Measurements from ENCODE around the gene LMX1A. TPM values are rescaled to one million over a fixed set of nuclear protein-coding genes. Genes with fewer than 3 reads are reported as not detected.

Gene LMX1A
- total RNA-seq, 2 experiments from 2014 or later, result not detected

GRCh38 chr1:165339164-165339563 lies 17.4 kb downstream of the LMX1A start:
- H3K27me3 Mint-ChIP-seq, result peaks cover 25% of the 10 kb centered on the region
- ChIA-PET CTCF (interaction anchor here (1.2 to 2.8 kb wide), 3 partner anchors 12 to 54 kb away, joined by 3 to 11 read pairs (median 5); no protein-coding TSS in a partner anchor), POLR2A (no interaction called here)
- TF ChIP-seq, protein P1, sequence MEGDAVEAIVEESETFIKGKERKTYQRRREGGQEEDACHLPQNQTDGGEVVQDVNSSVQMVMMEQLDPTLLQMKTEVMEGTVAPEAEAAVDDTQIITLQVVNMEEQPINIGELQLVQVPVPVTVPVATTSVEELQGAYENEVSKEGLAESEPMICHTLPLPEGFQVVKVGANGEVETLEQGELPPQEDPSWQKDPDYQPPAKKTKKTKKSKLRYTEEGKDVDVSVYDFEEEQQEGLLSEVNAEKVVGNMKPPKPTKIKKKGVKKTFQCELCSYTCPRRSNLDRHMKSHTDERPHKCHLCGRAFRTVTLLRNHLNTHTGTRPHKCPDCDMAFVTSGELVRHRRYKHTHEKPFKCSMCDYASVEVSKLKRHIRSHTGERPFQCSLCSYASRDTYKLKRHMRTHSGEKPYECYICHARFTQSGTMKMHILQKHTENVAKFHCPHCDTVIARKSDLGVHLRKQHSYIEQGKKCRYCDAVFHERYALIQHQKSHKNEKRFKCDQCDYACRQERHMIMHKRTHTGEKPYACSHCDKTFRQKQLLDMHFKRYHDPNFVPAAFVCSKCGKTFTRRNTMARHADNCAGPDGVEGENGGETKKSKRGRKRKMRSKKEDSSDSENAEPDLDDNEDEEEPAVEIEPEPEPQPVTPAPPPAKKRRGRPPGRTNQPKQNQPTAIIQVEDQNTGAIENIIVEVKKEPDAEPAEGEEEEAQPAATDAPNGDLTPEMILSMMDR (IDR thresholded peaks at IDR 0.05), result no peak
- H3K27ac Mint-ChIP-seq, result no peak overlapping the region
- H3K4me3 Mint-ChIP-seq, result no peak overlapping the region
- no peaks in the 10 kb centered on the region for H3K9me3 Mint-ChIP-seq
- H3K36me3 Mint-ChIP-seq (ENCODE audit: low read depth), result no peaks in the 10 kb centered on the region
- no peaks in the 10 kb centered on the region for H3K4me1 Mint-ChIP-seq (ENCODE audit: low read depth)
- intact Hi-C loops (cut with micrococcal nuclease), result no loop called here
- ATAC-seq, result no peak
- DNase-seq, result no peak

DNA sequence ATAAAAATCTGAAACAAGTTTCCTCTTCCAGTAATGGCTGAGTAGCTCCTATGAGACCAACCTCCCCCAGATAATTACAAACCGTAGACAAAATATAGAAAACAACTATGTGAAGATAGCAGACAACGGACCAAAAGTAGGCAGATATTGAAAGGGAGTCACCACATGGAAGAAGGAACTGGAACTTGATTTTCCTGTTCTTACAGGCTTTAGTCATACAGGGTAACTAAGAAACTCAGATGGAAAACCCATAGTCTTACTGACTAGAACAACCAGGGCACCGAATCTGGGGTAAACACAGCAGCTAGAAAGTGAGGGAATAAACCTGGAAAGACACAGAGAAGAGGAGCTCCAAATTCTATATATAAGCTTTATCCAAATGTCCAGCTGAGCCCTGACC lies 26.0 kb downstream of the LMX1A start:
- POLR2A ChIA-PET, result no interaction called here
- H3K9me3 Mint-ChIP-seq, result no peaks in the 10 kb centered on the region
- intact Hi-C loops (cut with micrococcal nuclease), result no loop called here

GRCh38 chr1:165329104-165329503 lies 27.4 kb downstream of the LMX1A start:
- H3K9me3 Mint-ChIP-seq, result no peaks in the 10 kb centered on the region
- no peak for ATAC-seq
- ChIA-PET CTCF (no interaction called here), POLR2A (no interaction called here)
- H3K27me3 Mint-ChIP-seq, result peaks cover 16% of the 10 kb centered on the region
- no peaks in the 10 kb centered on the region for H3K4me1 Mint-ChIP-seq (ENCODE audit: low read depth)
- no peak overlapping the region for H3K4me3 Mint-ChIP-seq
- no peaks in the 10 kb centered on the region for H3K36me3 Mint-ChIP-seq (ENCODE audit: low read depth)
- DNase-seq, result no peak
- TF ChIP-seq, protein P1 (IDR thresholded peaks at IDR 0.05), result no peak
- no peak overlapping the region for H3K27ac Mint-ChIP-seq
- intact Hi-C loops (cut with micrococcal nuclease), result no loop called here

More for the DNA sequence above, 26.0 kb downstream of the LMX1A start:
- Mint-ChIP-seq H3K4me3 (no peak overlapping the region), H3K27me3 (peaks cover 12% of the 10 kb centered on the region), H3K4me1 (ENCODE audit: low read depth) (no peaks in the 10 kb centered on the region), H3K27ac (no peak overlapping the region), H3K36me3 (ENCODE audit: low read depth) (no peaks in the 10 kb centered on the region)
- ATAC-seq (no peak), DNase-seq (no peak)
- CTCF ChIA-PET, result interaction anchor here (0.8 to 1.1 kb wide), 2 partner anchors 21 to 39 kb away, joined by 3 to 4 read pairs; no protein-coding TSS in a partner anchor
- TF ChIP-seq, protein P1 (IDR thresholded peaks at IDR 0.05), result no peak

- Mint-ChIP-seq H3K4me1 (ENCODE audit: low read depth) (no peaks in the 10 kb centered on the region), H3K27me3 (peaks cover 19% of the 10 kb centered on the region), H3K27ac (no peak overlapping the region), H3K9me3 (no peaks in the 10 kb centered on the region), H3K4me3 (no peak overlapping the region), H3K36me3 (ENCODE audit: low read depth) (no peaks in the 10 kb centered on the region)
- ChIA-PET POLR2A (no interaction called here), CTCF (no interaction called here)
- DNase-seq, result no peak
- intact Hi-C loops (cut with micrococcal nuclease), result no loop called here
- ATAC-seq, result no peak
- TF ChIP-seq, protein P1 (IDR thresholded peaks at IDR 0.05), result no peak
These were observed 28.4 kb downstream of the LMX1A start for GRCh38 chr1:165328136-165328535.

DNA sequence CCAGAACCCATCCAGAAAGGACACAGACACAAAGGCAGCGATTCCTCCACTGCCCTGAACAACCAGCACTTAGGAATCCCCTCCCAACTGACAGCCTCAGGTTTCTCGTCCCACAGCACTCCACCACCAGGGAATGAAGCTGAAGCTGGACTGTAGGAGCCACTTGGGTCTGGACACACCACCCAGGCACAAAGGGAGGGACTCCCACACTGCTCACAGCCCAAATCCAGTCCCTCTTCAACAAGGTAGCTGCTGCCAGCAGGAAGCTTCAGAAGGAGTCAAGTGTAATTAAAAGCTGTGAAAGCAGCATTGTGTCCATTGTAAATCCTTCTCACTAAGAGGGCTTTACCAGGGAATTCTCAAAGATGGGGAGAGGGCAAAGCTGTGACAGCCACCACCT lies 29.0 kb downstream of the LMX1A start:
- Mint-ChIP-seq H3K27ac (no peak overlapping the region), H3K36me3 (ENCODE audit: low read depth) (no peaks in the 10 kb centered on the region), H3K4me1 (ENCODE audit: low read depth) (no peaks in the 10 kb centered on the region), H3K9me3 (no peaks in the 10 kb centered on the region), H3K4me3 (no peak overlapping the region), H3K27me3 (peaks cover 22% of the 10 kb centered on the region)
- ATAC-seq, result no peak
- intact Hi-C loops (cut with micrococcal nuclease), result no loop called here
- TF ChIP-seq, protein P1 (IDR thresholded peaks at IDR 0.05), result no peak
- DNase-seq, result no peak
- POLR2A ChIA-PET, result no interaction called here
- CTCF ChIA-PET, result no interaction called here

Measured in activated CD8-positive, alpha-beta T cell treated with anti-CD3 and anti-CD28 coated beads for 36 hours (primary cell).